ENCODE data around the gene RPN2. TPM values are rescaled to one million over a fixed set of nuclear protein-coding genes. Genes with fewer than 3 reads are reported as not detected.

The RPN2 gene
- polyA plus RNA-seq, 1 donor from 2014 or later, result 151 TPM

GRCh38 chr20:37222086-37222485, 43.0 kb downstream of the RPN2 start:
- Histone ChIP-seq H2AFZ (ENCODE audit: low read depth, low read length) (no peak overlapping the region), H4K20me1 (ENCODE audit: insufficient read depth) (no peaks in the 10 kb centered on the region), H3K36me3 (ENCODE audit: insufficient read depth, low read length) (no peaks in the 10 kb centered on the region), H3K27me3 (ENCODE audit: insufficient read depth, low read depth, low read length) (no peaks in the 10 kb centered on the region), H3F3A (ENCODE audit: insufficient read depth, low read length, poor library complexity, severe bottlenecking) (peaks cover 5% of the 10 kb centered on the region), H3K9ac (ENCODE audit: low read length) (no peak overlapping the region), H3K9me3 (ENCODE audit: low read length) (no peaks in the 10 kb centered on the region), H3K4me2 (ENCODE audit: low read length) (no peak overlapping the region), H3K9me2 (ENCODE audit: insufficient read depth, low read length) (no peaks in the 10 kb centered on the region), H3K27ac (ENCODE audit: low read length) (no peak overlapping the region), H3K79me2 (replicated peaks; ENCODE audit: insufficient read depth, low read length) (no peaks in the 10 kb centered on the region), H3K4me3 (ENCODE audit: low read length) (no peak overlapping the region)
- TF ChIP-seq SMC3 (conservative IDR thresholded peaks at IDR 0.05; ENCODE audit: poor library complexity), result no peak
- TF ChIP-seq, protein P1, sequence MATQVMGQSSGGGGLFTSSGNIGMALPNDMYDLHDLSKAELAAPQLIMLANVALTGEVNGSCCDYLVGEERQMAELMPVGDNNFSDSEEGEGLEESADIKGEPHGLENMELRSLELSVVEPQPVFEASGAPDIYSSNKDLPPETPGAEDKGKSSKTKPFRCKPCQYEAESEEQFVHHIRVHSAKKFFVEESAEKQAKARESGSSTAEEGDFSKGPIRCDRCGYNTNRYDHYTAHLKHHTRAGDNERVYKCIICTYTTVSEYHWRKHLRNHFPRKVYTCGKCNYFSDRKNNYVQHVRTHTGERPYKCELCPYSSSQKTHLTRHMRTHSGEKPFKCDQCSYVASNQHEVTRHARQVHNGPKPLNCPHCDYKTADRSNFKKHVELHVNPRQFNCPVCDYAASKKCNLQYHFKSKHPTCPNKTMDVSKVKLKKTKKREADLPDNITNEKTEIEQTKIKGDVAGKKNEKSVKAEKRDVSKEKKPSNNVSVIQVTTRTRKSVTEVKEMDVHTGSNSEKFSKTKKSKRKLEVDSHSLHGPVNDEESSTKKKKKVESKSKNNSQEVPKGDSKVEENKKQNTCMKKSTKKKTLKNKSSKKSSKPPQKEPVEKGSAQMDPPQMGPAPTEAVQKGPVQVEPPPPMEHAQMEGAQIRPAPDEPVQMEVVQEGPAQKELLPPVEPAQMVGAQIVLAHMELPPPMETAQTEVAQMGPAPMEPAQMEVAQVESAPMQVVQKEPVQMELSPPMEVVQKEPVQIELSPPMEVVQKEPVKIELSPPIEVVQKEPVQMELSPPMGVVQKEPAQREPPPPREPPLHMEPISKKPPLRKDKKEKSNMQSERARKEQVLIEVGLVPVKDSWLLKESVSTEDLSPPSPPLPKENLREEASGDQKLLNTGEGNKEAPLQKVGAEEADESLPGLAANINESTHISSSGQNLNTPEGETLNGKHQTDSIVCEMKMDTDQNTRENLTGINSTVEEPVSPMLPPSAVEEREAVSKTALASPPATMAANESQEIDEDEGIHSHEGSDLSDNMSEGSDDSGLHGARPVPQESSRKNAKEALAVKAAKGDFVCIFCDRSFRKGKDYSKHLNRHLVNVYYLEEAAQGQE (IDR thresholded peaks at IDR 0.05; ENCODE audit: borderline replicate concordance), result no peak
- TF ChIP-seq RAD21 (conservative IDR thresholded peaks at IDR 0.05), result no peak
- no peak for TF ChIP-seq CTCF (IDR thresholded peaks at IDR 0.05; ENCODE audit: poor library complexity, severe bottlenecking)
- TF ChIP-seq EZH2 (IDR thresholded peaks at IDR 0.05; ENCODE audit: borderline replicate concordance, insufficient read depth, low read length, poor library complexity, severe bottlenecking), result no peak
- TF ChIP-seq MXI1 (conservative IDR thresholded peaks at IDR 0.05; ENCODE audit: poor library complexity, severe bottlenecking), result no peak
- no peak for TF ChIP-seq POLR2AphosphoS5 (IDR thresholded peaks at IDR 0.05)
- no peak for TF ChIP-seq EP300 (conservative IDR thresholded peaks at IDR 0.05; ENCODE audit: poor library complexity, severe bottlenecking)
- no peak for TF ChIP-seq TAF1 (IDR thresholded peaks at IDR 0.05; ENCODE audit: low read depth)

DNA sequence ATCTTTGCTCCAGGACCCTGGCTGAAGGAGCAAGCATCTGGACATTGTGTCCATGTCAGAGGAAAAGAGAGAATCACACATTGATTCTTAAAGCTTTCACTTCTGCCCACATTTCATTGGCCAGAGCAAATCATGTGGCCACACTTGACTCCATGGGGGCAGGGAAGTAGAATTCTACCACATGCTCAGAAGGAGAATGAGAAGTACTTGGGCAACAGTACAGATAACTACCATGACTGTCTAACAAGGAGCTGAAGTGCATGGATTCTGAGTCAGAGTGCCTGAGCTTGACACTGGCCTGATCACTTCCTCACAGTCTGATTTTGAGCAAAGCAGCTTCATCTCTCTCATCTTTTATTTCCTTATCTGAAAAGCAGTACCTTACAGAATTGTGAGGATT, 43.9 kb downstream of the RPN2 start:
- Histone ChIP-seq H3K4me3 (ENCODE audit: low read length) (no peak overlapping the region), H3K9me2 (ENCODE audit: insufficient read depth, low read length) (no peaks in the 10 kb centered on the region), H3K27ac (ENCODE audit: low read length) (no peak overlapping the region), H3K4me2 (ENCODE audit: low read length) (no peak overlapping the region), H3K27me3 (ENCODE audit: insufficient read depth, low read depth, low read length) (no peaks in the 10 kb centered on the region), H3K9me3 (ENCODE audit: low read length) (no peaks in the 10 kb centered on the region), H2AFZ (ENCODE audit: low read depth, low read length) (no peak overlapping the region), H4K20me1 (ENCODE audit: insufficient read depth) (no peaks in the 10 kb centered on the region), H3K36me3 (ENCODE audit: insufficient read depth, low read length) (no peaks in the 10 kb centered on the region), H3K9ac (ENCODE audit: low read length) (no peak overlapping the region), H3F3A (ENCODE audit: insufficient read depth, low read length, poor library complexity, severe bottlenecking) (peaks cover 5% of the 10 kb centered on the region), H3K79me2 (replicated peaks; ENCODE audit: insufficient read depth, low read length) (no peaks in the 10 kb centered on the region)
- TF ChIP-seq EP300 (conservative IDR thresholded peaks at IDR 0.05; ENCODE audit: poor library complexity, severe bottlenecking) (no peak), POLR2AphosphoS5 (IDR thresholded peaks at IDR 0.05) (no peak), EZH2 (IDR thresholded peaks at IDR 0.05; ENCODE audit: borderline replicate concordance, insufficient read depth, low read length, poor library complexity, severe bottlenecking) (no peak), TAF1 (IDR thresholded peaks at IDR 0.05; ENCODE audit: low read depth) (no peak), RAD21 (conservative IDR thresholded peaks at IDR 0.05) (no peak), SMC3 (conservative IDR thresholded peaks at IDR 0.05; ENCODE audit: poor library complexity) (no peak)
- TF ChIP-seq, protein P1 (IDR thresholded peaks at IDR 0.05; ENCODE audit: borderline replicate concordance), result no peak

Data from neural cell (in vitro differentiated cells).